HL-60 (cell line): ENCODE measurements around the gene ZSWIM3.

ENCODE experiments used
- SPI1 ChIP-seq: IDR thresholded peaks from 2 replicates; pipeline ENCODE4 v1.6.1; 2012; ENCODE audit warnings: low read depth, mild to moderate bottlenecking, borderline replicate concordance
- TF ChIP-seq, protein P1 (sequence below): IDR thresholded peaks from one replicate; pipeline ENCODE4 v1.5.1; 2011; ENCODE audit warnings: low read length, control low read depth, inconsistent platforms; ENCODE audit not compliant: insufficient read depth
- TF ChIP-seq, protein P2 (sequence below): IDR thresholded peaks from 2 replicates; pipeline ENCODE4 v1.6.1; 2012; ENCODE audit warnings: low read depth; ENCODE audit not compliant: insufficient replicate concordance

DNA sequence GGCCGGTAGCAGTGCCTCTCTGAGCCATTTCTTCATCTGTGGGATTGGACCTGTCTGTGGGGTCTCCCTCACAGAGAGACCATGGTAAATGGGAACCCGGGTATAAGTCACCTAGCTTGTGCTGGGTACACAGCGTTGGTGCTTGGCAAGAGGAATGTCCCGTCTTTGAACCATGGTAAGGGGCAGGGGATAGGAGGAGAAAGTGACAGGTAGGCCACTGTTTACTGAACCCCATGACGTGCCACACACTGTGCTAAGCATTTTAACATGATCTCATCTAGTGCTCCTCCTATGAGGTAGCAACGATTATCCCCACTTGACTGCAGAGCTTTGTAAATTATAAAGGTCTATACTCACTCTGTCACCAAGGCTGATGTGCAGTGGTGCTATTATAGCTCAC lies 29.7 kb upstream of the ZSWIM3 start:
- TF ChIP-seq, protein P1, sequence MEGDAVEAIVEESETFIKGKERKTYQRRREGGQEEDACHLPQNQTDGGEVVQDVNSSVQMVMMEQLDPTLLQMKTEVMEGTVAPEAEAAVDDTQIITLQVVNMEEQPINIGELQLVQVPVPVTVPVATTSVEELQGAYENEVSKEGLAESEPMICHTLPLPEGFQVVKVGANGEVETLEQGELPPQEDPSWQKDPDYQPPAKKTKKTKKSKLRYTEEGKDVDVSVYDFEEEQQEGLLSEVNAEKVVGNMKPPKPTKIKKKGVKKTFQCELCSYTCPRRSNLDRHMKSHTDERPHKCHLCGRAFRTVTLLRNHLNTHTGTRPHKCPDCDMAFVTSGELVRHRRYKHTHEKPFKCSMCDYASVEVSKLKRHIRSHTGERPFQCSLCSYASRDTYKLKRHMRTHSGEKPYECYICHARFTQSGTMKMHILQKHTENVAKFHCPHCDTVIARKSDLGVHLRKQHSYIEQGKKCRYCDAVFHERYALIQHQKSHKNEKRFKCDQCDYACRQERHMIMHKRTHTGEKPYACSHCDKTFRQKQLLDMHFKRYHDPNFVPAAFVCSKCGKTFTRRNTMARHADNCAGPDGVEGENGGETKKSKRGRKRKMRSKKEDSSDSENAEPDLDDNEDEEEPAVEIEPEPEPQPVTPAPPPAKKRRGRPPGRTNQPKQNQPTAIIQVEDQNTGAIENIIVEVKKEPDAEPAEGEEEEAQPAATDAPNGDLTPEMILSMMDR, result no peak
- TF ChIP-seq, protein P2, sequence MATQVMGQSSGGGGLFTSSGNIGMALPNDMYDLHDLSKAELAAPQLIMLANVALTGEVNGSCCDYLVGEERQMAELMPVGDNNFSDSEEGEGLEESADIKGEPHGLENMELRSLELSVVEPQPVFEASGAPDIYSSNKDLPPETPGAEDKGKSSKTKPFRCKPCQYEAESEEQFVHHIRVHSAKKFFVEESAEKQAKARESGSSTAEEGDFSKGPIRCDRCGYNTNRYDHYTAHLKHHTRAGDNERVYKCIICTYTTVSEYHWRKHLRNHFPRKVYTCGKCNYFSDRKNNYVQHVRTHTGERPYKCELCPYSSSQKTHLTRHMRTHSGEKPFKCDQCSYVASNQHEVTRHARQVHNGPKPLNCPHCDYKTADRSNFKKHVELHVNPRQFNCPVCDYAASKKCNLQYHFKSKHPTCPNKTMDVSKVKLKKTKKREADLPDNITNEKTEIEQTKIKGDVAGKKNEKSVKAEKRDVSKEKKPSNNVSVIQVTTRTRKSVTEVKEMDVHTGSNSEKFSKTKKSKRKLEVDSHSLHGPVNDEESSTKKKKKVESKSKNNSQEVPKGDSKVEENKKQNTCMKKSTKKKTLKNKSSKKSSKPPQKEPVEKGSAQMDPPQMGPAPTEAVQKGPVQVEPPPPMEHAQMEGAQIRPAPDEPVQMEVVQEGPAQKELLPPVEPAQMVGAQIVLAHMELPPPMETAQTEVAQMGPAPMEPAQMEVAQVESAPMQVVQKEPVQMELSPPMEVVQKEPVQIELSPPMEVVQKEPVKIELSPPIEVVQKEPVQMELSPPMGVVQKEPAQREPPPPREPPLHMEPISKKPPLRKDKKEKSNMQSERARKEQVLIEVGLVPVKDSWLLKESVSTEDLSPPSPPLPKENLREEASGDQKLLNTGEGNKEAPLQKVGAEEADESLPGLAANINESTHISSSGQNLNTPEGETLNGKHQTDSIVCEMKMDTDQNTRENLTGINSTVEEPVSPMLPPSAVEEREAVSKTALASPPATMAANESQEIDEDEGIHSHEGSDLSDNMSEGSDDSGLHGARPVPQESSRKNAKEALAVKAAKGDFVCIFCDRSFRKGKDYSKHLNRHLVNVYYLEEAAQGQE, result no peak
- TF ChIP-seq SPI1, result no peak
